AG04450 (cell line): ENCODE data around the gene PSD2. TPM values are rescaled to one million over a fixed set of nuclear protein-coding genes. Genes with fewer than 3 reads are reported as not detected.

Experiments
- CTCF ChIA-PET: fragments of 300-600, 350-600 bp; formaldehyde crosslinking; extraction: SDS; loops from one replicate; lab custom pipeline; 2022; ENCODE audit warnings: antibody characterized with exemption, inconsistent platforms; lab: Charles Lee
- POLR2A ChIA-PET: fragments of 350-600 bp; formaldehyde crosslinking; extraction: SDS; loops from one replicate; lab custom pipeline; 2021; ENCODE audit warnings: antibody characterized with exemption, inconsistent platforms; lab: Yijun Ruan, JAX
- DNase-seq: peaks from one replicate; pipeline ENCODE4 v3.0.0-alpha.2; 2011; ENCODE audit warnings: low read depth, low spot score
- H3K27ac ChIP-seq: one replicate; pipeline ENCODE4 v1.5.1; 2012; ENCODE audit warnings: low read depth, low read length, control low read depth
- H3K27me3 ChIP-seq: one replicate; pipeline ENCODE4 v1.6.0; 2012; ENCODE audit warnings: low read length; ENCODE audit not compliant: control insufficient read depth, insufficient read depth
- H3K4me3 ChIP-seq: 2 replicates; pipeline ENCODE4 v1.5.1; 2011; ENCODE audit warnings: mild to moderate bottlenecking, low read depth, low read length, control low read depth
- H3K9me3 ChIP-seq: 2 replicates; pipeline ENCODE4 v1.5.1; 2012; ENCODE audit warnings: low read length; ENCODE audit not compliant: control insufficient read depth, insufficient read depth
- CTCF ChIP-seq: IDR thresholded peaks from 2 replicates; pipeline ENCODE4 v1.5.1; 2011; ENCODE audit warnings: low read depth, low read length, control low read depth, inconsistent platforms
- polyA plus RNA-seq: library from polyadenylated mRNA; depleted of rRNA; stranded (reverse); fragments of >200 nt; gene quantifications from 2 replicates; pipeline ENCODE4 v1.2.3, GENCODE V29; 2011

PSD2 gene
- polyA plus RNA-seq, 1 experiment: not detected

- CTCF ChIA-PET: no interaction called here
- no peak overlapping the region for H3K4me3 ChIP-seq
- peaks cover 18% of the 10 kb centered on the region for H3K27me3 ChIP-seq
- no peak overlapping the region for H3K27ac ChIP-seq
- POLR2A ChIA-PET: no interaction called here
- TF ChIP-seq CTCF: no peak
- no peak for DNase-seq
- H3K9me3 ChIP-seq: no peaks in the 10 kb centered on the region
Measured at GRCh38 chr5:139829471-139829870, 33.9 kb downstream of the PSD2 start.

- Histone ChIP-seq H3K27me3 (peaks cover 11% of the 10 kb centered on the region), H3K27ac (no peak overlapping the region), H3K9me3 (no peaks in the 10 kb centered on the region), H3K4me3 (no peak overlapping the region)
- no peak for TF ChIP-seq CTCF
- no peak for DNase-seq
- ChIA-PET CTCF (interaction anchor here (0.6 to 1.1 kb wide), 2 partner anchors 33 to 137 kb away, joined by 3 to 5 read pairs; no protein-coding TSS in a partner anchor), POLR2A (no interaction called here)
Measured at GRCh38 chr5:139831624-139832023, 36.0 kb downstream of the PSD2 start.

GRCh38 chr5:139833525-139833924 lies 37.9 kb downstream of the PSD2 start:
- POLR2A ChIA-PET: no interaction called here
- H3K9me3 ChIP-seq: no peaks in the 10 kb centered on the region
- CTCF ChIA-PET: interaction anchor here (1.1 kb wide), 1 partner anchor 29 kb away, joined by 3 read pairs; no protein-coding TSS in a partner anchor
- H3K27me3 ChIP-seq: peaks cover 6% of the 10 kb centered on the region
- H3K27ac ChIP-seq: no peak overlapping the region
- TF ChIP-seq CTCF: no peak
- H3K4me3 ChIP-seq: no peak overlapping the region
- no peak for DNase-seq

GRCh38 chr5:139835656-139836055 lies 40.0 kb downstream of the PSD2 start:
- no peak for DNase-seq
- Histone ChIP-seq H3K27me3 (peaks cover 4% of the 10 kb centered on the region), H3K4me3 (no peak overlapping the region), H3K27ac (no peak overlapping the region), H3K9me3 (no peaks in the 10 kb centered on the region)
- ChIA-PET POLR2A (no interaction called here), CTCF (no interaction called here)
- no peak for TF ChIP-seq CTCF

GRCh38 chr5:139836469-139837208 lies 41.0 kb downstream of the PSD2 start:
- no peak for TF ChIP-seq CTCF
- H3K27me3 ChIP-seq: peaks cover 4% of the 10 kb centered on the region
- ChIA-PET CTCF (interaction anchor here (0.7 kb wide), 1 partner anchor 132 kb away, joined by 3 read pairs; no protein-coding TSS in a partner anchor), POLR2A (no interaction called here)
- H3K4me3 ChIP-seq: no peak overlapping the region
- H3K9me3 ChIP-seq: no peaks in the 10 kb centered on the region
- H3K27ac ChIP-seq: no peak overlapping the region
- DNase-seq: no peak
